Kidney (tissue), 14 donors: Measurements from ENCODE around the gene AOPEP. TPM values are rescaled to one million over a fixed set of nuclear protein-coding genes. Genes with fewer than 3 reads are reported as not detected.

Experiments used
- DNase-seq, 5 donors: peaks; one replicate each; pipeline ENCODE4 v3.0.0-alpha.2; 2013 to 2020
- FAIRE-seq: peaks from 2 replicates; lab custom pipeline; 2012; peaks lifted over from hg19 to GRCh38; lab: Jason Lieb, UNC
- H3K27ac ChIP-seq, 2 donors: one replicate each; pipeline ENCODE4 v1.7.0; 2013; ENCODE audit warnings: low read depth in 2 of 2, low read length in 2 of 2, inconsistent platforms in 1 of 2
- H3K27me3 ChIP-seq: one replicate; pipeline ENCODE4 v1.7.1; 2013; ENCODE audit warnings: low read length, inconsistent platforms; ENCODE audit not compliant: control insufficient read depth, insufficient read depth
- H3K36me3 ChIP-seq, 3 donors: one replicate each; pipeline versions ENCODE4 v1.7.0 to v1.7.1; 2013; ENCODE audit warnings: low read length in 3 of 3, control low read depth in 1 of 3, inconsistent platforms in 1 of 3; ENCODE audit not compliant: insufficient read depth in 3 of 3, control insufficient read depth in 2 of 3
- H3K4me1 ChIP-seq, 3 donors: one replicate each; pipeline versions ENCODE4 v1.7.0 to v1.7.1; 2013; ENCODE audit warnings: low read length in 3 of 3, inconsistent platforms in 1 of 3, low read depth in 1 of 3; ENCODE audit not compliant: control insufficient read depth in 2 of 3, insufficient read depth in 2 of 3
- H3K4me3 ChIP-seq, 3 donors: one replicate each; pipeline versions ENCODE4 v1.7.0 to v1.8.1; 2013; ENCODE audit warnings: low read length in 3 of 3, control low read depth in 1 of 3, inconsistent platforms in 1 of 3
- H3K9ac ChIP-seq, 3 donors: one replicate each; pipeline versions ENCODE4 v1.7.0 to v1.7.1; 2013; ENCODE audit warnings: low read length in 3 of 3, control low read depth in 1 of 3, inconsistent platforms in 1 of 3
- H3K9me3 ChIP-seq, 3 donors: one replicate each; pipeline versions ENCODE4 v1.7.0 to v1.7.1; 2013; ENCODE audit warnings: low read length in 3 of 3, control low read depth in 1 of 3, inconsistent platforms in 1 of 3; ENCODE audit not compliant: control insufficient read depth in 2 of 3, insufficient read depth in 1 of 3
- intact Hi-C: fragments of 100-400 bp; cut with DNase I; formaldehyde crosslinking; loops from one replicate; pipeline ENCODE4 v1.11.1; 2022
- polyA plus RNA-seq: library from polyadenylated mRNA; stranded (reverse); fragments of 350-450 nt; fragmentation: Illumina TruSeq; extraction: RNeasy Lipid Tissue Mini Kit (QIAGEN cat#74804); gene quantifications from one replicate; pipeline ENCODE4 v1.2.3, GENCODE V29; 2014; ENCODE audit warnings: low read depth, low replicate concordance; ENCODE audit not compliant: insufficient read depth
- total RNA-seq: library from RNA; stranded (reverse); fragmentation: NEBNext Ultra II Directional; extraction: Animal tissue kit (Norgen Biotek cat#: 25700); gene quantifications from one replicate; pipeline ENCODE4 v1.2.1, GENCODE V29; 2021
- TF ChIP-seq, protein P1 (sequence below): IDR thresholded peaks from 3 replicates; pipeline ENCODE4 v1.5.1; 2012; ENCODE audit warnings: mild to moderate bottlenecking, moderate library complexity, borderline replicate concordance; ENCODE audit not compliant: insufficient read depth; ENCODE audit errors: extremely low read depth
- donor health status: control.
- donor health status: control.
- donor health status: control.
- donor health status: control.
- donor health status: control.
- donor health status: DM: yes; HTN: yes; CAD: no.
- donor health status: Normal renal cell carcinoma (clear cell type).

AOPEP gene
- total and polyA plus RNA-seq, 2 donors from 2014 or later = 52.2 to 119 TPM

- FAIRE-seq (no peak), DNase-seq (no peak)
- H3K4me3 ChIP-seq = no peak overlapping the region
- TF ChIP-seq, protein P1, sequence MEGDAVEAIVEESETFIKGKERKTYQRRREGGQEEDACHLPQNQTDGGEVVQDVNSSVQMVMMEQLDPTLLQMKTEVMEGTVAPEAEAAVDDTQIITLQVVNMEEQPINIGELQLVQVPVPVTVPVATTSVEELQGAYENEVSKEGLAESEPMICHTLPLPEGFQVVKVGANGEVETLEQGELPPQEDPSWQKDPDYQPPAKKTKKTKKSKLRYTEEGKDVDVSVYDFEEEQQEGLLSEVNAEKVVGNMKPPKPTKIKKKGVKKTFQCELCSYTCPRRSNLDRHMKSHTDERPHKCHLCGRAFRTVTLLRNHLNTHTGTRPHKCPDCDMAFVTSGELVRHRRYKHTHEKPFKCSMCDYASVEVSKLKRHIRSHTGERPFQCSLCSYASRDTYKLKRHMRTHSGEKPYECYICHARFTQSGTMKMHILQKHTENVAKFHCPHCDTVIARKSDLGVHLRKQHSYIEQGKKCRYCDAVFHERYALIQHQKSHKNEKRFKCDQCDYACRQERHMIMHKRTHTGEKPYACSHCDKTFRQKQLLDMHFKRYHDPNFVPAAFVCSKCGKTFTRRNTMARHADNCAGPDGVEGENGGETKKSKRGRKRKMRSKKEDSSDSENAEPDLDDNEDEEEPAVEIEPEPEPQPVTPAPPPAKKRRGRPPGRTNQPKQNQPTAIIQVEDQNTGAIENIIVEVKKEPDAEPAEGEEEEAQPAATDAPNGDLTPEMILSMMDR = no peak
- H3K36me3 ChIP-seq = no peaks in the 10 kb centered on the region
- H3K4me1 ChIP-seq = peaks cover 0 to 15% (median 2%) of the 10 kb centered on the region in 3 donors
- no peaks in the 10 kb centered on the region for H3K9me3 ChIP-seq
- H3K27me3 ChIP-seq = no peaks in the 10 kb centered on the region
- H3K9ac ChIP-seq = peak overlapping the region in 1 of 3 donors; percentile 23
- no peak overlapping the region for H3K27ac ChIP-seq
- intact Hi-C loops = no loop called here
These were observed 46.5 kb upstream of the AOPEP start for GRCh38 chr9:94680020-94680419.

DNA sequence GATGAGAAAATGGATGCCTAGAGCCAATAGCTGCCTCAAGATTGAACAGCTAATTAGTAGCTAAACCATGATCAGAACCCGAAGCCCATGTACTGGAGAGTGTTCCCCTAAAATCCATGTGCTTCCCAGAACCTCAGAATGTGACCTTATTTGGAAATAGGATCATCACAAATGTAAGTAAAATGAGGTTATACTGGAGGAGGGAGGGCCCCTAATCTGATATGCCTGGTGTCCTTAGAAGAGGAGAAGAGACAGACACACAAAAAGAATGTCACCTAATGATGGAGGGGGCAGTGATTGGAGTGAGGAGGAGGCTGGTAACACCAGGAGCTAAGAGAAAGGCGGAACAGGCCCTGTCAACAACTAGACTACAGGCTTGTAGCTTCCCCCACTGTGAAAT, 45.9 kb upstream of the AOPEP start:
- no peak for FAIRE-seq
- TF ChIP-seq, protein P1 = no peak
- no peak overlapping the region for H3K9ac ChIP-seq

DNA sequence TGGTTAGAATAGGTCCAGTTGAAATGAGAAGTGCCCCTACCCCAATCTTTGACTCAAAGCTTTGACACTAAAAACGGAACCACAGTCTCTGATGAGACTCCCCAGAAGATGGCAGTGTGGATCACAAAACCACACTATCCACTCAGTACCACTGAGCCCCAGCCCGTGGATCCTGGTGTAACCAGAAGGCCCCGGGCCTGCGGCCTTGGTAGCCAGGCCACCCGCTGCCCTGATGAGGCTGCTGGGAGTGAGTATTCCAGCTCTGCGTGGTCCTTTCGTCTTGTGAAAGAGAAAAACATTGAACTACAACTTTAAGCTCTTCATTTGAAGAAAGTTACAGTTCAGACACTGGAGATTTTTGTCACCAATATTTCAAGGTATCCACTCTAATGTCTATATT, 45.0 kb upstream of the AOPEP start:
- Histone ChIP-seq H3K9me3 (no peaks in the 10 kb centered on the region), H3K4me3 (no peak overlapping the region), H3K36me3 (no peaks in the 10 kb centered on the region), H3K27me3 (no peaks in the 10 kb centered on the region), H3K9ac (peak overlapping the region in 1 of 3 donors; percentile 57), H3K27ac (no peak overlapping the region), H3K4me1 (peaks cover 0 to 4% (median 2%) of the 10 kb centered on the region in 3 donors)
- TF ChIP-seq, protein P1 = peak; percentile 93
- intact Hi-C loops = no loop called here
- FAIRE-seq (no peak), DNase-seq (peak; percentile 71 to 91 (median 74))

More for the DNA sequence above, 45.9 kb upstream of the AOPEP start:
- Histone ChIP-seq H3K36me3 (no peaks in the 10 kb centered on the region), H3K4me3 (no peak overlapping the region), H3K27ac (no peak overlapping the region), H3K9me3 (no peaks in the 10 kb centered on the region), H3K4me1 (peaks cover 0 to 9% (median 2%) of the 10 kb centered on the region in 3 donors), H3K27me3 (no peaks in the 10 kb centered on the region)
- no peak for DNase-seq
- intact Hi-C loops = no loop called here

GRCh38 chr9:94685359-94685758, 41.1 kb upstream of the AOPEP start:
- no peak for FAIRE-seq

More at GRCh38 chr9:94685359-94685758, 41.1 kb upstream of the AOPEP start:
- H3K4me1 ChIP-seq = peaks cover 0 to 9% (median 2%) of the 10 kb centered on the region in 3 donors
- H3K27me3 ChIP-seq = no peaks in the 10 kb centered on the region
- DNase-seq = no peak
- H3K4me3 ChIP-seq = no peak overlapping the region
- H3K9me3 ChIP-seq = no peaks in the 10 kb centered on the region
- H3K9ac ChIP-seq = no peak overlapping the region
- no peaks in the 10 kb centered on the region for H3K36me3 ChIP-seq
- no peak overlapping the region for H3K27ac ChIP-seq
- intact Hi-C loops = no loop called here
- TF ChIP-seq, protein P1 = no peak
